Right lobe of liver (tissue), 4 donors: Measurements from ENCODE around the gene MGRN1.

Experiments
- CTCF ChIP-seq, 4 donors: fragments of 200-600 bp in 3 of 4; fragments of 450-650 bp in 1 of 4; IDR thresholded peaks; one replicate each; pipeline versions ENCODE4 v1.5.1 to v1.8.0; 2016 to 2022; ENCODE audit warnings: antibody characterized with exemption in 4 of 4, mild to moderate bottlenecking in 2 of 4
- POLR2A ChIP-seq: fragments of 450-650 bp; IDR thresholded peaks from one replicate; pipeline ENCODE4 v1.6.1; 2017; ENCODE audit warnings: antibody characterized with exemption, mild to moderate bottlenecking
- donor health status: DM: no; HTN: no; CAD: no.
- donor health status: DM: no; HTN: no; CAD: no.
- donor health status: DM: no; HTN: yes; CAD: no.

DNA sequence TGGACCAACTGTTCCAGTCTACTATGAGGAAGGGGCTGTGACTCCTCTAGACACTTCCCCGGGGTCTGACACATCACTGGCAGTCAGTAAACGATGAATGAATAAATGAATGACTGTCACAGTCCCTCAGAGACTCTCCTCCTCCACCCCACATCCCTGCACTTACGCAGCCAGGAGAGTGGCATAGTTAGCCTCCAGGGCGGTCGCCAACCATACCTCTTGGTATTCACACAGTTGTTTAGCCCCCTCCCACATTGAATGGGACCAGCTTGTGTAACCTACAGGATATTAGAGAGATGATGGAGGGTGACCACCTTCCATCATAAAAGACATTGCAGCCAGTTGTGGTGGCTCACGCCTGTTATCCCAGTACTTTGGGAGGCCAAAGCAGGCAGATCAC lies 35.7 kb upstream of the MGRN1 start:
- no peak for TF ChIP-seq CTCF (IDR thresholded peaks at IDR 0.05)
- TF ChIP-seq POLR2A, result no peak
